ENCODE results near the gene DERL3. TPM values are rescaled to one million over a fixed set of nuclear protein-coding genes. Genes with fewer than 3 reads are reported as not detected.

DERL3 gene
- total RNA-seq, 1 donor from 2014 or later: 2.0 TPM

DNA sequence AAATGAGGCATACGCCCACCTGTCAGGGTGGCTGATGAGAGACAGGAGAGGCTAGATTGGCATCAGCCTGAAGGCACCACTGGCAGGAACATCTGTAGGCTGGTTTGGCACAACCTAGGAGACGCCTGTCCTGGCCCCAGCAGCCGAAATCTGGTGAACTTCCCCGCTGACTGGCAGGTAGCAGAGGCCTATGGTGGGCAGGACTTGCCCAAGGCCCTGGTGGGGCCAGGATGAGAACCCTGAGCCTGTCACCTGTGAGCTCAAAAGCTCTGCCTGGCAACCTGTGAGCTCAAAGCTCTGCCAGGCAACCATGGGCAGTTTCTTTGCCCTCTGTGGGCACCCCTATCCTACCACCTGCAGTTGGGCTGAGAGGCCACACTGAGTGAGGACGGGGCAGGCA, 2.5 kb downstream of the DERL3 start:
- no peaks in the 10 kb centered on the region for H3K27me3 Mint-ChIP-seq (ENCODE audit: low read depth)
- no peak overlapping the region for H3K4me3 Mint-ChIP-seq (ENCODE audit: unreplicated experiment)
- no peak overlapping the region for H3K27ac Mint-ChIP-seq (ENCODE audit: unreplicated experiment)
- TF ChIP-seq, protein P1, sequence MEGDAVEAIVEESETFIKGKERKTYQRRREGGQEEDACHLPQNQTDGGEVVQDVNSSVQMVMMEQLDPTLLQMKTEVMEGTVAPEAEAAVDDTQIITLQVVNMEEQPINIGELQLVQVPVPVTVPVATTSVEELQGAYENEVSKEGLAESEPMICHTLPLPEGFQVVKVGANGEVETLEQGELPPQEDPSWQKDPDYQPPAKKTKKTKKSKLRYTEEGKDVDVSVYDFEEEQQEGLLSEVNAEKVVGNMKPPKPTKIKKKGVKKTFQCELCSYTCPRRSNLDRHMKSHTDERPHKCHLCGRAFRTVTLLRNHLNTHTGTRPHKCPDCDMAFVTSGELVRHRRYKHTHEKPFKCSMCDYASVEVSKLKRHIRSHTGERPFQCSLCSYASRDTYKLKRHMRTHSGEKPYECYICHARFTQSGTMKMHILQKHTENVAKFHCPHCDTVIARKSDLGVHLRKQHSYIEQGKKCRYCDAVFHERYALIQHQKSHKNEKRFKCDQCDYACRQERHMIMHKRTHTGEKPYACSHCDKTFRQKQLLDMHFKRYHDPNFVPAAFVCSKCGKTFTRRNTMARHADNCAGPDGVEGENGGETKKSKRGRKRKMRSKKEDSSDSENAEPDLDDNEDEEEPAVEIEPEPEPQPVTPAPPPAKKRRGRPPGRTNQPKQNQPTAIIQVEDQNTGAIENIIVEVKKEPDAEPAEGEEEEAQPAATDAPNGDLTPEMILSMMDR (IDR thresholded peaks at IDR 0.05): no peak
- peaks cover 8% of the 10 kb centered on the region for H3K36me3 Mint-ChIP-seq (ENCODE audit: low read depth)
- H3K4me1 Mint-ChIP-seq (ENCODE audit: low read depth): peaks cover 38% of the 10 kb centered on the region
- no peaks in the 10 kb centered on the region for H3K9me3 Mint-ChIP-seq (ENCODE audit: low read depth)
- peak; percentile 57 for DNase-seq (ENCODE audit: low spot score)

DNA sequence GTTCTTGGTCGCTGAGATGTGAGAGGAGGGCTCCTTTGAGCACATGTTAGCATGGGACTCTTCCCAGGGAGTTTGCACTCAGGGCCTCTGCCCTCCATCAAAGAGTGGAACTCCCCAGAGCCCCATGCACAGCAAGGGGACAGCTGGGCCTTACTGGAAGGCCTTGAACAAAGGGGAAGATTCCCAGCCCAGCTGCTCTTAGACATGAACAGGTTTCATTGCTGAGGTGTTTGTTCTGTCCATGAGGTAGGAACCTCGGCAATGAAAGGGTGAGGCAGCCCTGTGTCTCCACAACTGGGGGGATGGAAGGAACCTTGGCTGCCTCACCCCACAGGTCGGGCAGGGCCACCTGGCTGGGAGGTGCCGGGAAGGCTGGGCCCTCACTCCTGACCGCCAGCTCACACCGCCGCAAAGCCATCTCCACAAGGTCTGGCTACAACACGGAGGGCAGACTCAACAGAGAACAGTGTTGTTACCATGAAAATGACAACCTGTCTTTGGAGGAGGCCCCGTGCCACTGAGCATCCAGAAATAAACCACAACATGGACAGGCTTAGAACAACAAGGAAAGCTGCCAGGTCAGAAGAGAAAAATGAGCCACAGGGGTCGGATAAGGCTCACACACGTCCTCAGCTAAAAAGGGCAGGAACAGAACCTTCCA, 3.2 kb downstream of the DERL3 start:
- Mint-ChIP-seq H3K27ac (ENCODE audit: unreplicated experiment) (peak overlapping the region; percentile 14), H3K4me3 (ENCODE audit: unreplicated experiment) (no peak overlapping the region), H3K36me3 (ENCODE audit: low read depth) (peaks cover 12% of the 10 kb centered on the region), H3K9me3 (ENCODE audit: low read depth) (no peaks in the 10 kb centered on the region), H3K27me3 (ENCODE audit: low read depth) (no peaks in the 10 kb centered on the region), H3K4me1 (ENCODE audit: low read depth) (peaks cover 40% of the 10 kb centered on the region)
- DNase-seq (ENCODE audit: low spot score): peak; percentile 68
- TF ChIP-seq, protein P1 (IDR thresholded peaks at IDR 0.05): no peak

DNA sequence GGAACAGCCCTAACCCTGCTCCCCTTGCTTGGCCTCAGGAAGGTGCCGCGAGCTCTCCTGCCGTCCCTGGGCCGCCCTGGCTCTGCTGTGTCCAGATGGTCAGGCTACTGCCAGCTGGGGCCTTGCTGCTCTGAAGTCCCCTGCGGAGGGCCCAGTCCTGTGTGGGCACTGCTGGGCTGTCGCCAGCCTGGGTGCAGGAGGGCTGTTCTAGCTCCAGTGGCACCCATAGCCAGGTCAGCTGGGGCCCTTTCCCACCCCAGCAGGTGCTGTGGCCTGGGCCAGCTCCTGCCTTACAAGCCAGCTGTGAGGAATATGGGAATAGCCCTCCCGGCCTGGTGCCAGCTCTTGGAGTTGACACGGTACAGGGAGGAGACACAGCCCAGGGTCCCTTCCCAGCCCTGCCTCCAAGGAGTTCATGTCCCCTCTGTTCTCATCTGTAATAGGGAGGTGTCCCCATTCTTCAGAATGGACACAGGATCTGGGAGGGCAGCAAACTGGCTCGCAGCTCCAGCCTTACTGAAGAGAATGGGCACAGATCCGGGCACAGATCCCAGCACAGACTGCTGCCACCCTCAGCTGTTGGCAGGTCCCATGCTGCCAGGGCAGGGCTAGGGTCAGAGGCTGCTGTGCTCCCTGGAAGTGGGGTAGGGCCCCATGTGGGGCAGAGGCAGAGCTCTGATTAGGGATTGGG, 3.9 kb downstream of the DERL3 start:
- TF ChIP-seq, protein P1 (IDR thresholded peaks at IDR 0.05): no peak
- Mint-ChIP-seq H3K4me3 (ENCODE audit: unreplicated experiment) (no peak overlapping the region), H3K27ac (ENCODE audit: unreplicated experiment) (peak overlapping the region; percentile 14), H3K9me3 (ENCODE audit: low read depth) (peaks cover under 1% of the 10 kb centered on the region), H3K36me3 (ENCODE audit: low read depth) (peaks cover 16% of the 10 kb centered on the region), H3K4me1 (ENCODE audit: low read depth) (peaks cover 44% of the 10 kb centered on the region), H3K27me3 (ENCODE audit: low read depth) (no peaks in the 10 kb centered on the region)
- peak; percentile 85 for DNase-seq (ENCODE audit: low spot score)

DNA sequence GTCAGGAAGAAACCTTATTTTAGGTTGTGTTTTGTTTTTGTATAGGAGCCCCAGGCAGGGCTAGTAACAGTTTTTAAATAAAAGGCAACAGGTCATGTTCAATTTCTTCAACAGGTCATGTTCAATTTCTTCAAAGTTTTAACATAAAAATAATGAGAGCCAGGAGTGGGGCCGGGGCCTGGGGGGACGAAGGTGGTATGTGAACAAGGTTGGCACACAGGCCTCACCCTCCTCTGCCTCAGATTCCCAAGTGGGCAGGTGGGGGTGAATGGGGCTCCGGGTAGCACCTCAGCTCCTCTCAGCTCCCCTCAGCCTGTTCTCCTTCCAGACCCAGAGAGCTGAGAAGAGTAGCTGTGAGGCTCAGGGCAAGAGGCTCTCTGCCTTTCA, 4.4 kb downstream of the DERL3 start:
- TF ChIP-seq, protein P1 (IDR thresholded peaks at IDR 0.05): no peak
- Mint-ChIP-seq H3K27ac (ENCODE audit: unreplicated experiment) (no peak overlapping the region), H3K4me1 (ENCODE audit: low read depth) (peaks cover 44% of the 10 kb centered on the region), H3K4me3 (ENCODE audit: unreplicated experiment) (no peak overlapping the region), H3K36me3 (ENCODE audit: low read depth) (peaks cover 19% of the 10 kb centered on the region), H3K27me3 (ENCODE audit: low read depth) (no peaks in the 10 kb centered on the region), H3K9me3 (ENCODE audit: low read depth) (peaks cover 4% of the 10 kb centered on the region)
- DNase-seq (ENCODE audit: low spot score): no peak

DNA sequence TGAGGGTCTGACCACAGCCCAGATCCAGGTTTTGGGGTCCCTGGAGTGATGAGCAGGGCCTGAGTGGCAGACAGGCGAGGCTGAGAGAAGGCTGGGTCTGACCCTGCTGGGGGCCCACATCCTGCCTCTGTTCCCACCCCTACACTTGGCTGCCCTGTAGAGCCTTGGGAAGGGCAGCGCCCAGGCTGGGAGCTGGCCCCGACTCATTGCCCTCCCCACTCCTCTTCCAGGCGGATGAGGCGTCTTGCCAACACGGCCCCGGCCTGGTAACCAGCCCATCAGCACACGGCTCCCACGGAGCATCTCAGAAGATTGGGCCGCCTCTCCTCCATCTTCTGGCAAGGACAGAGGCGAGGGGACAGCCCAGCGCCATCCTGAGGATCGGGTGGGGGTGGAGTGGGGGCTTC, 4.9 kb downstream of the DERL3 start:
- TF ChIP-seq, protein P1 (IDR thresholded peaks at IDR 0.05): no peak
- Mint-ChIP-seq H3K36me3 (ENCODE audit: low read depth) (peaks cover 22% of the 10 kb centered on the region), H3K27me3 (ENCODE audit: low read depth) (no peaks in the 10 kb centered on the region), H3K9me3 (ENCODE audit: low read depth) (peaks cover 4% of the 10 kb centered on the region), H3K27ac (ENCODE audit: unreplicated experiment) (no peak overlapping the region), H3K4me1 (ENCODE audit: low read depth) (peaks cover 44% of the 10 kb centered on the region), H3K4me3 (ENCODE audit: unreplicated experiment) (no peak overlapping the region)
- peak; percentile 54 for DNase-seq (ENCODE audit: low spot score)

All from chondrocyte (in vitro differentiated cells).